GM15510 (cell line): Measurements from ENCODE around the gene PLCL1.

Experiments used
- POLR2A ChIP-seq: IDR thresholded peaks from 3 replicates; pipeline ENCODE4 v1.6.1; 2011; ENCODE audit warnings: borderline replicate concordance; ENCODE audit not compliant: insufficient read length; ENCODE audit errors: extremely low read depth

Gene PLCL1

DNA sequence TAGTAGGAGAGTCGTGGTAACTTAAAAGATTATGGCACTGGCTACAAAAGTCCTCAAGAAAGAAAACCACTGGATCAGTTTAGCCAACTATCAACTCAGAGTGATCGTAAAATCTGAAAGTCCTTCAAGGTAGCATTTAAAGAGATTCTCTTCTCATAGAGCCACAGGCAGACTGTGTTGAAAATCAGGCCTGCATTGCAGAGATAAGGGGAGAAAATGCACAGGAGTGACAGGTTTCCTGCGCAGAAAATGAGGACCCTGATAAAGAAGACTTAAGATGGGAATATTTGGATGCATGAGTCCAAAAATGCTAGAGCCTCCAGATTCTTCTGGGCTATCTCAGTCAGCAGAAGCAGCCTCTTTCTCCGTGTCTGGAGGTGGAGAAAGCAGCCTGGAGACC lies 360.9 kb downstream of the PLCL1 start:
- TF ChIP-seq POLR2A, result no peak

DNA sequence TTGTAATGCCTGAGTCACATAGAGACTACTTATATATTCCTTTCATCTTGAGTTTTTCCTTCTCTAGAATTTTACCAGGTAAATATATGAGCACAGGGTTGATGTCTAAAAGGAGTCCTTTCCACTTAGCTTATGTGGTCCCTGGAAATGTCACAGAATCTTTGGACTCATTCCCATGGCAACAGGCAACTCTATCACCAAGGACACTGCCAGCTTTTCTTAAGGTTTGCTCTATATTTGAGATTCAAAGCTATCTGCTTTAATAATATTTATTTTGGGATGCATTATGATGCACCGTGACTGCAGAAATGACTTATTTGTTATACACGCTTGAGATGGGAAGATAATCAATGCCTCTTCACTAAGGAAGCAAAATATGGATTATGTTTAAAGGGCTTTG lies 363.0 kb downstream of the PLCL1 start:
- TF ChIP-seq POLR2A, result no peak

- TF ChIP-seq POLR2A, result no peak
These were observed 364.3 kb downstream of the PLCL1 start for GRCh38 chr2:198168651-198169050.

- no peak for TF ChIP-seq POLR2A
These were observed 368.8 kb downstream of the PLCL1 start for GRCh38 chr2:198173242-198173641.

DNA sequence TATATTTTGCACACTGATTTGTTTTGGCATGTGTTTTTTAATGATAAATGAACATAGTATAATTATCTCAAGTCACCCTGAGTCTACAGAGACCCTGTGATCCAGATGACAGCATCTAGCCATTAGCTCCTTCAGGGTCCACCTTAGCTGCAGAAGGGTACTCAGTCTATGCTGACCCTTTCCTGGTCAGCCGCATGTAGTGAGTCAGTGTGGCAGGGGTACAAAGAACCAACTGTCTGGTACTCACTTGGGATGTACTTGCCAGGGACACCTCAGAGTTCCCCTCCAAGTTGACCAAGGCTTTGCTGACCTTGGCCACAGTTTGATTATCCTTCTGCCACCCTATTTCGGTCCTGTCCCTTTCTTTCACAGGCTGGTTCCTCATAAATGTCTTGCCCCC lies 369.5 kb downstream of the PLCL1 start:
- no peak for TF ChIP-seq POLR2A

- TF ChIP-seq POLR2A, result no peak
These were observed 370.9 kb downstream of the PLCL1 start for GRCh38 chr2:198175271-198175670.

- no peak for TF ChIP-seq POLR2A
These were observed 372.6 kb downstream of the PLCL1 start for GRCh38 chr2:198177040-198177439.

DNA sequence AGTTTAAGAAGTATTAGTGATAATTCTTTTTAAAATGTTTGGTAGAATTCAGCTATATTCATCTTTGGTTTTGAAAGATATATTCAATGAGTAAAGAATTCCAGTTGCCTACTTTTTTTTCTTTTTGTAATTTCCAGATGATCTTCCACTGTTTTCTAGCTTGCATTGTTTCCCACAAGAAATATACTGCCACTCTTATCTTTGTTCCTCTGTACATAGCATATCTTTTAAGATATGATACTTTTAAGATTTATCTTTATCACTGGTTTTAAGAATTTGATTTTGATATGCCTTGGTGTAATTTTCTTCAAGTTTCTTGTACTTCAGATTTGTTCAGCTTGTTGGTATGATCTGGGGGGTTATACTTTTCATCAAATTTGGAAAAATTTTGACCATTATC lies 374.4 kb downstream of the PLCL1 start:
- no peak for TF ChIP-seq POLR2A

DNA sequence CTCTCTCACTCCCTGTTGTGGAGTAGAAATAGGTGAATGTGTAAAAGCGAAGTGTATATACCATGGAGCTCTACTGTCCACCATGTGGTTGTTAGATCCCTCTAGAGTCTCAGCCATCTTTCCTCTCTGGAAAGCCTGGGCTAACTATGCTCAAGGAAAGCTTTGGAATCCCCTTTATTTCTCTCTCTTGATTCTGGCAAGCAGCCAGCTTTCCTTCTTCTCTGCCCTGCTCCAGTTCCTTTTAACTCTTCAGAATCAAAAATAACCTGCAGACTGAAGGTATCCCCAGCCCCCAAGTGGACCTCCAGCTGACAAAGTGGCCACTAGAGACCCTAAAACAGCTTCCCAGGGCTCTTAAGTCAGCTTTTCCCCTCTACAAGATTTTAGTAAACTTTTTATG lies 381.9 kb downstream of the PLCL1 start:
- TF ChIP-seq POLR2A, result no peak

- no peak for TF ChIP-seq POLR2A
These were observed 383.4 kb downstream of the PLCL1 start for GRCh38 chr2:198187841-198188240.

DNA sequence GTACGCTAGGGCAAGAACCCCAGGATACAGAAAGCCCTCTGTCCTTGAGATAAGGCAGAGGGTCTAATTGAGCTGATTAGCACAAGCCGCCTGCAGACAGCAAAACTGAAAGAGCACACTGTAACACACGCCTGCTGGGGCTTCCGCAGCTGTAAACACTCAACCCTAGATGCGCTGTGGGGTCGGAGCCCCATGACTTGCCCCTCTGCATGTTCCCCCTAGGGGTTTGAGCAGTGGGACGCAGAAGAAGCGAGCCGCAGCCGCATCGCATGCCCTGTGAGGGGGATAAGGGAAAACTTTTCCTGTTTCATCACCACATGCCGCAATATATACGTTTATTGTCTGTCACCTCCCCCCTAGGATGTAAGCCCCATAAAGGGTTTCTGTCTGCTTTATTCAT lies 384.6 kb downstream of the PLCL1 start:
- TF ChIP-seq POLR2A, result no peak

DNA sequence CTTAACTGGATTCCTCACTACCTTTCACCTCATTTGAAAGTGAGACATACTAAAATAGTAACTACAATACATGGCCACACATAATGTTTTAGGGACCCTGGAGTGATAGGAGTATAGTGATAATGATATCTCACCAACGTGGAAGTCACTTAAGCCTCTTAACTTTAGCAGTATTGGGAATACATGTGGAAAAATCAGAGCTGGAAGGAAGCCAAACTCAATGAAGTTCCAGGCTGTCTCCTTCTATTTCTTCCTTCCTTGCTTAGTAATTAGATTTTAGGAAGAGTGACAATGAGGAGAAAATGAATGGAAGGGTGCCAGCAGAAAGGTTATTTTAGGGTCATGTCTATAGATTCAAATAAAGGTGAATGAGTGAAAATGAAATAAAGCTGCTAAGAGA lies 387.3 kb downstream of the PLCL1 start:
- no peak for TF ChIP-seq POLR2A
